WTC11 (cell line): ENCODE data around the gene C6orf141. TPM values are rescaled to one million over a fixed set of nuclear protein-coding genes. Genes with fewer than 3 reads are reported as not detected.

ENCODE experiments used
- ATAC-seq: fragments of 200-7000 bp; cut with Tn5 transposase; 2 replicates; pipeline ENCODE4 v1.10.0; 2021; ENCODE audit warnings: mild to moderate bottlenecking, moderate library complexity
- CTCF ChIA-PET: fragments of 300-600 bp; sonication (Branson Sonifier 250); formaldehyde crosslinking; loops from one replicate; lab custom pipeline; 2021; ENCODE audit warnings: antibody characterized with exemption; lab: Charles Lee
- POLR2A ChIA-PET: fragments of 350-600 bp; sonication (Branson Sonifier 250); formaldehyde crosslinking; loops from one replicate; lab custom pipeline; 2021; ENCODE audit warnings: antibody characterized with exemption; lab: Charles Lee
- DNase-seq: peaks from one replicate; pipeline ENCODE4 v3.0.0; 2021; ENCODE audit warnings: low spot score
- H3K27ac Mint-ChIP-seq: 2 replicates; pipeline ENCODE4 v1.8.0; 2021; ENCODE audit warnings: mixed read lengths
- H3K27me3 Mint-ChIP-seq: 2 replicates; pipeline ENCODE4 v1.8.0; 2021; ENCODE audit warnings: low read depth, mild to moderate bottlenecking, moderate library complexity, mixed read lengths
- H3K36me3 Mint-ChIP-seq: 2 replicates; pipeline ENCODE4 v1.8.0; 2021; ENCODE audit warnings: mixed read lengths
- H3K4me1 Mint-ChIP-seq: 2 replicates; pipeline ENCODE4 v1.8.0; 2022; ENCODE audit warnings: mixed read lengths
- H3K4me3 Mint-ChIP-seq: 2 replicates; pipeline ENCODE4 v1.8.0; 2021; ENCODE audit warnings: mild to moderate bottlenecking, moderate library complexity, mixed read lengths
- H3K9me3 Mint-ChIP-seq: 2 replicates; pipeline ENCODE4 v1.8.0; 2021; ENCODE audit warnings: mixed read lengths
- ATF1 ChIP-seq: sonication (generic); formaldehyde crosslinking; IDR thresholded peaks from 2 replicates; pipeline ENCODE4 v1.8.1; 2023; ENCODE audit warnings: mild to moderate bottlenecking, moderate library complexity, missing genetic modification reagents
- CBFB ChIP-seq: sonication (generic); formaldehyde crosslinking; IDR thresholded peaks from 2 replicates; pipeline ENCODE4 v1.8.1; 2022; ENCODE audit warnings: mild to moderate bottlenecking, low read depth, missing genetic modification reagents
- ESRRA ChIP-seq: sonication (generic); formaldehyde crosslinking; IDR thresholded peaks from 2 replicates; pipeline ENCODE4 v1.8.1; 2022; ENCODE audit warnings: mild to moderate bottlenecking, missing genetic modification reagents, borderline replicate concordance
- GABPB1 ChIP-seq: sonication (generic); formaldehyde crosslinking; IDR thresholded peaks from 2 replicates; pipeline ENCODE4 v1.8.1; 2023; ENCODE audit warnings: mild to moderate bottlenecking, missing genetic modification reagents
- HMGA2 ChIP-seq: fragments of 250-450 bp; sonication (Bioruptor Pico); IDR thresholded peaks from 2 replicates; pipeline ENCODE4 v1.4.0; 2021; ENCODE audit warnings: mild to moderate bottlenecking, moderate library complexity
- IRF2 ChIP-seq: sonication (generic); formaldehyde crosslinking; IDR thresholded peaks from 2 replicates; pipeline ENCODE4 v1.8.0; 2022; ENCODE audit warnings: low read depth, missing genetic modification reagents, borderline replicate concordance
- KAT7 ChIP-seq: sonication (generic); formaldehyde crosslinking; IDR thresholded peaks from 2 replicates; pipeline ENCODE4 v1.8.1; 2023; ENCODE audit warnings: missing genetic modification reagents, mild to moderate bottlenecking, borderline replicate concordance
- NFE2L1 ChIP-seq: sonication (generic); formaldehyde crosslinking; IDR thresholded peaks from 2 replicates; pipeline ENCODE4 v1.8.1; 2023; ENCODE audit warnings: missing genetic modification reagents
- NFYB ChIP-seq: sonication (generic); formaldehyde crosslinking; conservative IDR thresholded peaks from 2 replicates; pipeline ENCODE4 v1.8.0; 2022; ENCODE audit warnings: low read depth, missing genetic modification reagents
- NR3C1 ChIP-seq: sonication (generic); formaldehyde crosslinking; conservative IDR thresholded peaks from 2 replicates; pipeline ENCODE4 v1.8.1; 2023; ENCODE audit warnings: low read depth, mild to moderate bottlenecking, missing genetic modification reagents
- RORB ChIP-seq: fragments of 250-450 bp; sonication (Bioruptor Pico); IDR thresholded peaks from 2 replicates; pipeline ENCODE4 v1.9.0; 2021; ENCODE audit warnings: mild to moderate bottlenecking
- SMAD4 ChIP-seq: sonication (generic); formaldehyde crosslinking; IDR thresholded peaks from 2 replicates; pipeline ENCODE4 v1.8.0; 2022; ENCODE audit warnings: mild to moderate bottlenecking, missing genetic modification reagents
- ZNF232 ChIP-seq: sonication (generic); formaldehyde crosslinking; IDR thresholded peaks from 2 replicates; pipeline ENCODE4 v1.8.0; 2022; ENCODE audit warnings: mild to moderate bottlenecking, missing genetic modification reagents
- ZNF317 ChIP-seq: sonication (generic); formaldehyde crosslinking; IDR thresholded peaks from 2 replicates; pipeline ENCODE4 v1.8.1; 2023; ENCODE audit warnings: low read depth, mild to moderate bottlenecking, moderate library complexity, missing genetic modification reagents, borderline replicate concordance
- total RNA-seq: library from RNA; stranded (reverse); gene quantifications from 3 replicates; pipeline ENCODE4 v1.2.3, GENCODE V29; 2021
- TF ChIP-seq, protein P1 (sequence below): fragments of 250-450 bp; sonication (Bioruptor Pico); IDR thresholded peaks from 2 replicates; pipeline ENCODE4 v1.8.0; 2021; ENCODE audit warnings: mild to moderate bottlenecking
- TF ChIP-seq, protein P2 (sequence below): sonication (generic); formaldehyde crosslinking; IDR thresholded peaks from 2 replicates; pipeline ENCODE4 v1.8.0; 2022; ENCODE audit warnings: missing genetic modification reagents
- TF ChIP-seq, protein P3 (sequence below): sonication (generic); formaldehyde crosslinking; IDR thresholded peaks from 2 replicates; pipeline ENCODE4 v1.8.1; 2023; ENCODE audit warnings: mild to moderate bottlenecking, missing genetic modification reagents, moderate library complexity
- TF ChIP-seq, protein P4 (sequence below): sonication (generic); formaldehyde crosslinking; IDR thresholded peaks from 2 replicates; pipeline ENCODE4 v1.8.1; 2022; ENCODE audit warnings: low read depth, missing genetic modification reagents, borderline replicate concordance
- TF ChIP-seq, protein P5 (sequence below): sonication (generic); formaldehyde crosslinking; IDR thresholded peaks from 2 replicates; pipeline ENCODE4 v1.8.1; 2023; ENCODE audit warnings: mild to moderate bottlenecking, missing genetic modification reagents, moderate library complexity
- TF ChIP-seq, protein P6 (sequence below): sonication (generic); formaldehyde crosslinking; IDR thresholded peaks from 2 replicates; pipeline ENCODE4 v1.8.1; 2022; ENCODE audit warnings: mild to moderate bottlenecking, moderate library complexity, missing genetic modification reagents
- TF ChIP-seq, protein P7 (sequence below): sonication (generic); formaldehyde crosslinking; IDR thresholded peaks from 2 replicates; pipeline ENCODE4 v1.8.1; 2023; ENCODE audit warnings: mild to moderate bottlenecking, missing genetic modification reagents
- TF ChIP-seq, protein P8 (sequence below): fragments of 250-450 bp; sonication (Bioruptor Pico); conservative IDR thresholded peaks from 2 replicates; pipeline ENCODE4 v1.9.0; 2021; ENCODE audit warnings: mild to moderate bottlenecking

The C6orf141 gene
- total RNA-seq, 1 experiment from 2014 or later: 14.4 TPM

DNA sequence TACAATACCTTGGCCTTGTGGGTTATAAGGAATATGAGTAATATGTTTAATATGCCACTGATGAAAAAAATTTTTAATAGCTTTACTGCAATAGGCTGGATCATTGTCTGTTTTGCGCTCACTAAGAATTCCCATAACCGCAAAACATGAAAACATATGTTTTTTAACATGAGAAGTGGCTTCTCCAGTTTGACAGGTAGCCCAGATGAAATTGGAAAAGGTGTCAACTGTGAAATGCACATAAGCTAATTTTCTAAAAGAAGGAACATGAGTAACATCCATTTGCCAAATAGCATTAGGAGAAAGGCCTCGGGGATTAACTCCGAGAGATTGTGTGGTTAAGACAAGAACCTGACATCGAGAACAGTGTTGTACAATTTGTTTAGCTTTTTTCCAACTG lies 45.8 kb upstream of the C6orf141 start (continued):
- TF ChIP-seq RORB (CRISPR knock-in tag): no peak
- TF ChIP-seq, protein P1, sequence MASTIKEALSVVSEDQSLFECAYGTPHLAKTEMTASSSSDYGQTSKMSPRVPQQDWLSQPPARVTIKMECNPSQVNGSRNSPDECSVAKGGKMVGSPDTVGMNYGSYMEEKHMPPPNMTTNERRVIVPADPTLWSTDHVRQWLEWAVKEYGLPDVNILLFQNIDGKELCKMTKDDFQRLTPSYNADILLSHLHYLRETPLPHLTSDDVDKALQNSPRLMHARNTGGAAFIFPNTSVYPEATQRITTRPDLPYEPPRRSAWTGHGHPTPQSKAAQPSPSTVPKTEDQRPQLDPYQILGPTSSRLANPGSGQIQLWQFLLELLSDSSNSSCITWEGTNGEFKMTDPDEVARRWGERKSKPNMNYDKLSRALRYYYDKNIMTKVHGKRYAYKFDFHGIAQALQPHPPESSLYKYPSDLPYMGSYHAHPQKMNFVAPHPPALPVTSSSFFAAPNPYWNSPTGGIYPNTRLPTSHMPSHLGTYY (CRISPR knock-in tag): no peak
- no peak for TF ChIP-seq CBFB (CRISPR knock-in tag)
- no peak for TF ChIP-seq NFYB (CRISPR knock-in tag)

DNA sequence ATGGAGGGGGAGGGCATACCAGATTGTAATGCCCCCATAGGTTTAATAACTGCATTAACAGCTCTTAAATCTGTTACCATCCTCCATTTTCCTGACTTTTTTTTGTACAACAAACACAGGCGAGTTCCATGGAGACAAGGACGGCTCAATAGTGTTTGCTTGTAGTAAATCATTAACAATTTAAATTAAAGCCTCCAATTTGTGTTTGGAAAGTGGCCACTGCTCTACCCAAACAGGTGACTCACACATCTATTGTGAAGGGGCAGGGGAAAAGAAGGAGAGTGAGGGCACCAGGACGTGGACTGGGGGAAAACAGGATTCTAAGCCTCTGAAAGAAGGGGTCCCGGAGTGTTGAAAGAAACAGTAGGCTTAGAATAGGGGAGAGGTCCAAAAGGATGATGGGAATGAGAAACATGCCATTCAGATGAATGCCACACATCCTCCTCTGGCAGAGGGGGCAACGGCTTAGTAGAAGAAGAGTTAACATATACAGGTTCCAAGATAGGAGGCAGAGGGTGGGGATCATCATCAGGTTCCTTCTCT lies 43.8 kb upstream of the C6orf141 start:
- Mint-ChIP-seq H3K27me3 (no peaks in the 10 kb centered on the region), H3K4me3 (no peak overlapping the region)
- POLR2A ChIA-PET: no interaction called here
- TF ChIP-seq ESRRA (CRISPR knock-in tag): no peak
- TF ChIP-seq, protein P2, sequence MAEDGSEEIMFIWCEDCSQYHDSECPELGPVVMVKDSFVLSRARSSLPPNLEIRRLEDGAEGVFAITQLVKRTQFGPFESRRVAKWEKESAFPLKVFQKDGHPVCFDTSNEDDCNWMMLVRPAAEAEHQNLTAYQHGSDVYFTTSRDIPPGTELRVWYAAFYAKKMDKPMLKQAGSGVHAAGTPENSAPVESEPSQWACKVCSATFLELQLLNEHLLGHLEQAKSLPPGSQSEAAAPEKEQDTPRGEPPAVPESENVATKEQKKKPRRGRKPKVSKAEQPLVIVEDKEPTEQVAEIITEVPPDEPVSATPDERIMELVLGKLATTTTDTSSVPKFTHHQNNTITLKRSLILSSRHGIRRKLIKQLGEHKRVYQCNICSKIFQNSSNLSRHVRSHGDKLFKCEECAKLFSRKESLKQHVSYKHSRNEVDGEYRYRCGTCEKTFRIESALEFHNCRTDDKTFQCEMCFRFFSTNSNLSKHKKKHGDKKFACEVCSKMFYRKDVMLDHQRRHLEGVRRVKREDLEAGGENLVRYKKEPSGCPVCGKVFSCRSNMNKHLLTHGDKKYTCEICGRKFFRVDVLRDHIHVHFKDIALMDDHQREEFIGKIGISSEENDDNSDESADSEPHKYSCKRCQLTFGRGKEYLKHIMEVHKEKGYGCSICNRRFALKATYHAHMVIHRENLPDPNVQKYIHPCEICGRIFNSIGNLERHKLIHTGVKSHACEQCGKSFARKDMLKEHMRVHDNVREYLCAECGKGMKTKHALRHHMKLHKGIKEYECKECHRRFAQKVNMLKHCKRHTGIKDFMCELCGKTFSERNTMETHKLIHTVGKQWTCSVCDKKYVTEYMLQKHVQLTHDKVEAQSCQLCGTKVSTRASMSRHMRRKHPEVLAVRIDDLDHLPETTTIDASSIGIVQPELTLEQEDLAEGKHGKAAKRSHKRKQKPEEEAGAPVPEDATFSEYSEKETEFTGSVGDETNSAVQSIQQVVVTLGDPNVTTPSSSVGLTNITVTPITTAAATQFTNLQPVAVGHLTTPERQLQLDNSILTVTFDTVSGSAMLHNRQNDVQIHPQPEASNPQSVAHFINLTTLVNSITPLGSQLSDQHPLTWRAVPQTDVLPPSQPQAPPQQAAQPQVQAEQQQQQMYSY (CRISPR knock-in tag): no peak
- TF ChIP-seq, protein P3, sequence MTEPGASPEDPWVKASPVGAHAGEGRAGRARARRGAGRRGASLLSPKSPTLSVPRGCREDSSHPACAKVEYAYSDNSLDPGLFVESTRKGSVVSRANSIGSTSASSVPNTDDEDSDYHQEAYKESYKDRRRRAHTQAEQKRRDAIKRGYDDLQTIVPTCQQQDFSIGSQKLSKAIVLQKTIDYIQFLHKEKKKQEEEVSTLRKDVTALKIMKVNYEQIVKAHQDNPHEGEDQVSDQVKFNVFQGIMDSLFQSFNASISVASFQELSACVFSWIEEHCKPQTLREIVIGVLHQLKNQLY (CRISPR knock-in tag): no peak
- no peak for TF ChIP-seq ATF1 (CRISPR knock-in tag)
- TF ChIP-seq, protein P4, sequence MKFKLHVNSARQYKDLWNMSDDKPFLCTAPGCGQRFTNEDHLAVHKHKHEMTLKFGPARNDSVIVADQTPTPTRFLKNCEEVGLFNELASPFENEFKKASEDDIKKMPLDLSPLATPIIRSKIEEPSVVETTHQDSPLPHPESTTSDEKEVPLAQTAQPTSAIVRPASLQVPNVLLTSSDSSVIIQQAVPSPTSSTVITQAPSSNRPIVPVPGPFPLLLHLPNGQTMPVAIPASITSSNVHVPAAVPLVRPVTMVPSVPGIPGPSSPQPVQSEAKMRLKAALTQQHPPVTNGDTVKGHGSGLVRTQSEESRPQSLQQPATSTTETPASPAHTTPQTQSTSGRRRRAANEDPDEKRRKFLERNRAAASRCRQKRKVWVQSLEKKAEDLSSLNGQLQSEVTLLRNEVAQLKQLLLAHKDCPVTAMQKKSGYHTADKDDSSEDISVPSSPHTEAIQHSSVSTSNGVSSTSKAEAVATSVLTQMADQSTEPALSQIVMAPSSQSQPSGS (CRISPR knock-in tag): no peak
- TF ChIP-seq KAT7 (CRISPR knock-in tag): no peak
- TF ChIP-seq, protein P5, sequence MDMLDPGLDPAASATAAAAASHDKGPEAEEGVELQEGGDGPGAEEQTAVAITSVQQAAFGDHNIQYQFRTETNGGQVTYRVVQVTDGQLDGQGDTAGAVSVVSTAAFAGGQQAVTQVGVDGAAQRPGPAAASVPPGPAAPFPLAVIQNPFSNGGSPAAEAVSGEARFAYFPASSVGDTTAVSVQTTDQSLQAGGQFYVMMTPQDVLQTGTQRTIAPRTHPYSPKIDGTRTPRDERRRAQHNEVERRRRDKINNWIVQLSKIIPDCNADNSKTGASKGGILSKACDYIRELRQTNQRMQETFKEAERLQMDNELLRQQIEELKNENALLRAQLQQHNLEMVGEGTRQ (CRISPR knock-in tag): no peak
- TF ChIP-seq, protein P6, sequence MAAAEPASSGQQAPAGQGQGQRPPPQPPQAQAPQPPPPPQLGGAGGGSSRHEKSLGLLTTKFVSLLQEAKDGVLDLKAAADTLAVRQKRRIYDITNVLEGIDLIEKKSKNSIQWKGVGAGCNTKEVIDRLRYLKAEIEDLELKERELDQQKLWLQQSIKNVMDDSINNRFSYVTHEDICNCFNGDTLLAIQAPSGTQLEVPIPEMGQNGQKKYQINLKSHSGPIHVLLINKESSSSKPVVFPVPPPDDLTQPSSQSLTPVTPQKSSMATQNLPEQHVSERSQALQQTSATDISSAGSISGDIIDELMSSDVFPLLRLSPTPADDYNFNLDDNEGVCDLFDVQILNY (CRISPR knock-in tag): no peak
- TF ChIP-seq, protein P7, sequence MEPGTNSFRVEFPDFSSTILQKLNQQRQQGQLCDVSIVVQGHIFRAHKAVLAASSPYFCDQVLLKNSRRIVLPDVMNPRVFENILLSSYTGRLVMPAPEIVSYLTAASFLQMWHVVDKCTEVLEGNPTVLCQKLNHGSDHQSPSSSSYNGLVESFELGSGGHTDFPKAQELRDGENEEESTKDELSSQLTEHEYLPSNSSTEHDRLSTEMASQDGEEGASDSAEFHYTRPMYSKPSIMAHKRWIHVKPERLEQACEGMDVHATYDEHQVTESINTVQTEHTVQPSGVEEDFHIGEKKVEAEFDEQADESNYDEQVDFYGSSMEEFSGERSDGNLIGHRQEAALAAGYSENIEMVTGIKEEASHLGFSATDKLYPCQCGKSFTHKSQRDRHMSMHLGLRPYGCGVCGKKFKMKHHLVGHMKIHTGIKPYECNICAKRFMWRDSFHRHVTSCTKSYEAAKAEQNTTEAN: no peak
- no peak for TF ChIP-seq NFE2L1 (CRISPR knock-in tag)
- no peak for TF ChIP-seq HMGA2 (CRISPR knock-in tag)
- TF ChIP-seq IRF2 (CRISPR knock-in tag): no peak
- TF ChIP-seq NR3C1: no peak
- TF ChIP-seq ZNF317 (CRISPR knock-in tag): no peak
- no peak for TF ChIP-seq ZNF232 (CRISPR knock-in tag)
- no peak for TF ChIP-seq GABPB1
- TF ChIP-seq SMAD4 (CRISPR knock-in tag): no peak
- TF ChIP-seq, protein P8, sequence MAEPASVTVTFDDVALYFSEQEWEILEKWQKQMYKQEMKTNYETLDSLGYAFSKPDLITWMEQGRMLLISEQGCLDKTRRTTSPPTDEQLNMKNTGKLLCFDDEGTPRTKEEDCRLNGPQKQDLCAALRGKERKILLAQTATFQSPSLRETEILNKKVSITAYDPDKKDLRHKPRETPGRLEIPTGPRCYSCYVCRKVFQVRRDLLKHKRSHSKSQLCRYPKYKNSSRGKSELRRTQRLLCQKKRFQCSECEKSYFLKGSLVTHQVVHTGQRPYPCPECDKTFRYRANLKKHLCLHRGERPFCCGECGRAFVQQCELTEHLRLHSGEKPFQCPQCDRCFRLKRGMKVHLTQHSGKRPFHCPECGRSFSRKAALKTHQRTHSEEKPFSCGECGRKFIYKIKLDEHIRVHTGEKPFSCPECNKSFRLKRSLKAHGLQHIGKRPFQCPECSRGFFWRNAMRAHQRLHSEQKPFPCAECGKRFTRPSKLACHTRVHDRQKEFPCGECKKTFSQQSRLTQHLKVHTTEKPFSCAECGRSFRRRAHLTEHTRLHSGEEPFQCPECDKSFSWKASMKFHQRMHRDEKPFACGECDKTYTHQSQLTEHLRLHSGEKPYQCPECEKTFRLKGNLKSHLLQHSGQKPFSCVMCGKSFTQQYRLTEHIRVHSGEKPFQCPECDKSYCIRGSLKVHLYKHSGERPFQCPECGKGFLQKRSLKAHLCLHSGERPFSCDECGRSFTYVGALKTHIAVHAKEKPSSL: no peak
- TF ChIP-seq RORB (CRISPR knock-in tag): no peak
- TF ChIP-seq, all 79 proteins: peak for 0
- no peak for DNase-seq
- CTCF ChIA-PET: no interaction called here
- Mint-ChIP-seq H3K27ac (no peak overlapping the region), H3K9me3 (peaks cover 26% of the 10 kb centered on the region), H3K4me1 (0 out of 2 replicates have a peak, but pooled peaks cover 4% of the 10 kb centered on the region), H3K36me3 (peaks cover 8% of the 10 kb centered on the region)
- no peak for ATAC-seq
